Gastroesophageal sphincter (tissue), 4 donors: Measurements from ENCODE around the gene NXPE4. TPM values are rescaled to one million over a fixed set of nuclear protein-coding genes. Genes with fewer than 3 reads are reported as not detected.

Experiments used
- ATAC-seq: fragments of 150-250 bp; one replicate; pipeline ENCODE4 v1.9.1; 2016; ENCODE audit warnings: mild to moderate bottlenecking, moderate library complexity
- H3K27ac ChIP-seq, 4 donors: fragments of 200-600 bp; sonication (generic) in 3 of 4; 1 replicate in 3 of 4; 2 replicates in 1 of 4; pipeline ENCODE4 v1.5.1; 2016 to 2019
- H3K27me3 ChIP-seq: fragments of 200-600 bp; sonication (generic); one replicate; pipeline ENCODE4 v1.5.1; 2019
- H3K36me3 ChIP-seq, 2 donors: fragments of 200-600 bp; sonication (generic); one replicate each; pipeline ENCODE4 v1.5.1; 2019; ENCODE audit warnings: control low read depth in 1 of 2
- H3K4me1 ChIP-seq, 3 donors: fragments of 200-600 bp; sonication (generic); 1 replicate in 2 of 3; 2 replicates in 1 of 3; pipeline ENCODE4 v1.5.1; 2016 to 2019; ENCODE audit warnings: control low read depth in 2 of 3
- H3K4me3 ChIP-seq, 2 donors: fragments of 200-600 bp; sonication (generic); one replicate each; pipeline ENCODE4 v1.5.1; 2019; ENCODE audit warnings: mild to moderate bottlenecking in 1 of 2, moderate library complexity in 1 of 2
- H3K9me3 ChIP-seq, 3 donors: fragments of 200-600 bp; sonication (generic); one replicate each; pipeline ENCODE4 v1.5.1; 2017 to 2019; ENCODE audit warnings: control low read depth in 2 of 3
- CTCF ChIP-seq, 4 experiments: fragments of 200-600 bp in 2 of 4; fragments of 450-650 bp in 2 of 4; sonication (generic) in 1 of 4; IDR thresholded peaks; one replicate each; pipeline ENCODE4 v1.5.1; 2017 to 2019; ENCODE audit warnings: antibody characterized with exemption in 4 of 4, mild to moderate bottlenecking in 2 of 4, moderate library complexity in 2 of 4
- EP300 ChIP-seq: sonication (generic); formaldehyde crosslinking; IDR thresholded peaks from one replicate; pipeline ENCODE4 v1.6.1; 2017; ENCODE audit warnings: antibody characterized with exemption, mild to moderate bottlenecking
- POLR2A ChIP-seq, 2 donors: fragments of 450-650 bp; IDR thresholded peaks; one replicate each; pipeline ENCODE4 v1.6.1; 2017; ENCODE audit warnings: antibody characterized with exemption in 2 of 2, mild to moderate bottlenecking in 2 of 2, moderate library complexity in 1 of 2
- POLR2AphosphoS5 ChIP-seq: sonication (generic); formaldehyde crosslinking; IDR thresholded peaks from one replicate; pipeline ENCODE4 v1.6.1; 2017; ENCODE audit warnings: antibody characterized with exemption
- WGBS, 2 donors: methylation state at CpG; one replicate each; pipeline ENCODE4 v1.1.5; 2018; ENCODE audit warnings: low coverage in 1 of 2; 5-methylcytosine and 5-hydroxymethylcytosine counted together
- total RNA-seq, 4 donors: library from RNA; depleted of rRNA; stranded (reverse); fragments of >200 nt; gene quantifications; one replicate each; pipeline ENCODE4 v1.1.0, GENCODE V29; 2016

NXPE4 gene
- total RNA-seq, 4 donors from 2014 or later, result 0.13 to 0.17 TPM; not detected in 2

GRCh38 chr11:114618139-114618538 lies 22.6 kb upstream of the NXPE4 start:
- Histone ChIP-seq H3K4me1 (no peaks in the 10 kb centered on the region), H3K27ac (no peak overlapping the region), H3K9me3 (peaks cover 0 to 16% (median 0%) of the 10 kb centered on the region in 3 donors), H3K27me3 (no peaks in the 10 kb centered on the region), H3K36me3 (no peaks in the 10 kb centered on the region), H3K4me3 (no peak overlapping the region)
- WGBS, 2 donors, result 94 to 100% methylated on average over 1 to 5 of the region's 5 CpGs
- ATAC-seq, result no peak
- no peak for TF ChIP-seq CTCF (IDR thresholded peaks at IDR 0.05)
- TF ChIP-seq POLR2A (IDR thresholded peaks at IDR 0.05), result no peak
- TF ChIP-seq POLR2AphosphoS5, result no peak
- TF ChIP-seq EP300, result no peak

GRCh38 chr11:114617157-114618124 lies 21.9 kb upstream of the NXPE4 start:
- Histone ChIP-seq H3K36me3 (no peaks in the 10 kb centered on the region), H3K27me3 (no peaks in the 10 kb centered on the region), H3K9me3 (peaks cover 0 to 13% (median 0%) of the 10 kb centered on the region in 3 donors), H3K27ac (no peak overlapping the region), H3K4me1 (no peaks in the 10 kb centered on the region), H3K4me3 (no peak overlapping the region)
- TF ChIP-seq POLR2A (IDR thresholded peaks at IDR 0.05) (no peak), POLR2AphosphoS5 (no peak), CTCF (IDR thresholded peaks at IDR 0.05) (no peak), EP300 (no peak)
- 94 to 95% methylated on average over 21 to 24 of the region's 29 CpGs for WGBS, 2 donors
- no peak for ATAC-seq

GRCh38 chr11:114616516-114616915 lies 20.9 kb upstream of the NXPE4 start:
- TF ChIP-seq EP300 (no peak), CTCF (IDR thresholded peaks at IDR 0.05) (no peak), POLR2A (IDR thresholded peaks at IDR 0.05) (no peak), POLR2AphosphoS5 (no peak)
- no peaks in the 10 kb centered on the region for H3K4me1 ChIP-seq
- WGBS, 2 donors, result 92 to 96% methylated on average over 8 of the region's 8 CpGs
- no peak overlapping the region for H3K4me3 ChIP-seq
- no peaks in the 10 kb centered on the region for H3K36me3 ChIP-seq
- H3K27ac ChIP-seq, result no peak overlapping the region
- H3K27me3 ChIP-seq, result no peaks in the 10 kb centered on the region
- ATAC-seq, result no peak
- peaks cover 0 to 13% (median 0%) of the 10 kb centered on the region in 3 donors for H3K9me3 ChIP-seq

- Histone ChIP-seq H3K4me3 (no peak overlapping the region), H3K27me3 (no peaks in the 10 kb centered on the region)
Observed at GRCh38 chr11:114615448-114616361, 20.1 kb upstream of the NXPE4 start.

More at GRCh38 chr11:114615448-114616361, 20.1 kb upstream of the NXPE4 start:
- no peak for TF ChIP-seq POLR2AphosphoS5
- TF ChIP-seq CTCF (IDR thresholded peaks at IDR 0.05), result no peak
- no peak for TF ChIP-seq EP300
- no peak for TF ChIP-seq POLR2A (IDR thresholded peaks at IDR 0.05)
- no peaks in the 10 kb centered on the region for H3K4me1 ChIP-seq
- 86 to 94% methylated on average over 7 to 15 of the region's 17 CpGs for WGBS, 2 donors
- peaks cover 0 to 13% (median 0%) of the 10 kb centered on the region in 3 donors for H3K9me3 ChIP-seq
- H3K27ac ChIP-seq, result no peak overlapping the region
- H3K36me3 ChIP-seq, result no peaks in the 10 kb centered on the region
- no peak for ATAC-seq
